ENCODE data around the gene PRKAB1.

The PRKAB1 gene

GRCh38 chr12:119669744-119670472 lies 2.0 kb downstream of the PRKAB1 start:
- DNase-seq (no peak), ATAC-seq (replicated peaks) (no peak)
- Mint-ChIP-seq H3K4me3 (peak overlapping the region; percentile 83 to 90), H3K27ac (peak overlapping the region; percentile 95), H3K4me1 (peaks cover 47 to 67% of the 10 kb centered on the region in 2 donors), H3K36me3 (peaks cover 57 to 58% of the 10 kb centered on the region in 2 donors), H3K9me3 (peaks cover 3 to 6% of the 10 kb centered on the region in 2 donors), H3K27me3 (no peaks in the 10 kb centered on the region)

- H3K27me3 Mint-ChIP-seq: no peaks in the 10 kb centered on the region
- DNase-seq: no peak
- no peak for ATAC-seq (replicated peaks)
- peaks cover 49 to 74% of the 10 kb centered on the region in 2 donors for H3K4me1 Mint-ChIP-seq
- peak overlapping the region; percentile 95 for H3K27ac Mint-ChIP-seq
- peaks cover 3 to 6% of the 10 kb centered on the region in 2 donors for H3K9me3 Mint-ChIP-seq
- peak overlapping the region; percentile 26 to 69 for H3K4me3 Mint-ChIP-seq
- peaks cover 64 to 68% of the 10 kb centered on the region in 2 donors for H3K36me3 Mint-ChIP-seq
Observed at GRCh38 chr12:119671070-119671469, 3.1 kb downstream of the PRKAB1 start.

GRCh38 chr12:119672194-119672593 lies 4.3 kb downstream of the PRKAB1 start:
- peaks cover 43 to 68% of the 10 kb centered on the region in 2 donors for H3K4me1 Mint-ChIP-seq
- peaks cover 3 to 6% of the 10 kb centered on the region in 2 donors for H3K9me3 Mint-ChIP-seq
- ATAC-seq (replicated peaks) (no peak), DNase-seq (no peak)
- H3K27ac Mint-ChIP-seq: peak overlapping the region; percentile 86
- no peaks in the 10 kb centered on the region for H3K27me3 Mint-ChIP-seq
- no peak overlapping the region for H3K4me3 Mint-ChIP-seq
- H3K36me3 Mint-ChIP-seq: peaks cover 75 to 79% of the 10 kb centered on the region in 2 donors

- peak overlapping the region; percentile 86 for H3K27ac Mint-ChIP-seq
- H3K4me1 Mint-ChIP-seq: peaks cover 41 to 65% of the 10 kb centered on the region in 2 donors
- H3K27me3 Mint-ChIP-seq: no peaks in the 10 kb centered on the region
- peak overlapping the region; percentile 56 to 68 for H3K4me3 Mint-ChIP-seq
- peaks cover 74 to 79% of the 10 kb centered on the region in 2 donors for H3K36me3 Mint-ChIP-seq
- ATAC-seq (replicated peaks) (peak; percentile 80 to 85), DNase-seq (peak; percentile 31)
- H3K9me3 Mint-ChIP-seq: peaks cover 3 to 6% of the 10 kb centered on the region in 2 donors
Observed at GRCh38 chr12:119673634-119674033, 5.7 kb downstream of the PRKAB1 start.

GRCh38 chr12:119674560-119674959 lies 6.6 kb downstream of the PRKAB1 start:
- peak overlapping the region in 1 of 2 donors; percentile 56 for H3K4me3 Mint-ChIP-seq
- H3K36me3 Mint-ChIP-seq: peaks cover 80 to 82% of the 10 kb centered on the region in 2 donors
- H3K9me3 Mint-ChIP-seq: peaks cover 3 to 6% of the 10 kb centered on the region in 2 donors
- H3K27me3 Mint-ChIP-seq: no peaks in the 10 kb centered on the region
- ATAC-seq (replicated peaks) (no peak), DNase-seq (no peak)
- peaks cover 42 to 64% of the 10 kb centered on the region in 2 donors for H3K4me1 Mint-ChIP-seq
- H3K27ac Mint-ChIP-seq: peak overlapping the region; percentile 86

GRCh38 chr12:119676022-119676421 lies 8.1 kb downstream of the PRKAB1 start:
- H3K4me1 Mint-ChIP-seq: peaks cover 34 to 60% of the 10 kb centered on the region in 2 donors
- H3K9me3 Mint-ChIP-seq: peaks cover 3 to 5% of the 10 kb centered on the region in 2 donors
- ATAC-seq (replicated peaks): no peak
- no peak overlapping the region for H3K4me3 Mint-ChIP-seq
- H3K27me3 Mint-ChIP-seq: no peaks in the 10 kb centered on the region
- no peak for DNase-seq
- peaks cover 80 to 81% of the 10 kb centered on the region in 2 donors for H3K36me3 Mint-ChIP-seq
- peak overlapping the region; percentile 77 for H3K27ac Mint-ChIP-seq

- Mint-ChIP-seq H3K27me3 (no peaks in the 10 kb centered on the region), H3K4me1 (peaks cover 30 to 60% of the 10 kb centered on the region in 2 donors), H3K4me3 (peak overlapping the region in 1 of 2 donors; percentile 26), H3K9me3 (no peaks in the 10 kb centered on the region), H3K36me3 (peaks cover 76 to 79% of the 10 kb centered on the region in 2 donors), H3K27ac (peak overlapping the region; percentile 77)
- DNase-seq (no peak), ATAC-seq (replicated peaks) (no peak)
Observed at GRCh38 chr12:119676573-119676972, 8.6 kb downstream of the PRKAB1 start.

GRCh38 chr12:119678459-119678858 lies 10.5 kb downstream of the PRKAB1 start:
- no peak overlapping the region for H3K4me3 Mint-ChIP-seq
- ATAC-seq (replicated peaks): no peak
- H3K36me3 Mint-ChIP-seq: peaks cover 69 to 75% of the 10 kb centered on the region in 2 donors
- H3K4me1 Mint-ChIP-seq: peaks cover 29 to 59% of the 10 kb centered on the region in 2 donors
- H3K27me3 Mint-ChIP-seq: no peaks in the 10 kb centered on the region
- no peak overlapping the region for H3K27ac Mint-ChIP-seq
- no peak for DNase-seq
- H3K9me3 Mint-ChIP-seq: no peaks in the 10 kb centered on the region

GRCh38 chr12:119679081-119679480 lies 11.1 kb downstream of the PRKAB1 start:
- peak overlapping the region; percentile 63 for H3K27ac Mint-ChIP-seq
- DNase-seq: no peak
- no peaks in the 10 kb centered on the region for H3K9me3 Mint-ChIP-seq
- peaks cover 26 to 57% of the 10 kb centered on the region in 2 donors for H3K4me1 Mint-ChIP-seq
- peaks cover 66 to 75% of the 10 kb centered on the region in 2 donors for H3K36me3 Mint-ChIP-seq
- no peaks in the 10 kb centered on the region for H3K27me3 Mint-ChIP-seq
- ATAC-seq (replicated peaks): no peak
- no peak overlapping the region for H3K4me3 Mint-ChIP-seq

GRCh38 chr12:119679490-119679889 lies 11.6 kb downstream of the PRKAB1 start:
- Mint-ChIP-seq H3K4me3 (no peak overlapping the region), H3K36me3 (peaks cover 62 to 74% of the 10 kb centered on the region in 2 donors), H3K4me1 (peaks cover 24 to 54% of the 10 kb centered on the region in 2 donors), H3K27ac (peak overlapping the region; percentile 80), H3K27me3 (no peaks in the 10 kb centered on the region), H3K9me3 (no peaks in the 10 kb centered on the region)
- no peak for DNase-seq
- no peak for ATAC-seq (replicated peaks)

GRCh38 chr12:119681111-119681510 lies 13.2 kb downstream of the PRKAB1 start:
- H3K4me1 Mint-ChIP-seq: peaks cover 22 to 52% of the 10 kb centered on the region in 2 donors
- H3K27ac Mint-ChIP-seq: peak overlapping the region; percentile 96
- ATAC-seq (replicated peaks): no peak
- DNase-seq: no peak
- H3K36me3 Mint-ChIP-seq: peaks cover 54 to 62% of the 10 kb centered on the region in 2 donors
- H3K27me3 Mint-ChIP-seq: no peaks in the 10 kb centered on the region
- H3K4me3 Mint-ChIP-seq: no peak overlapping the region
- H3K9me3 Mint-ChIP-seq: no peaks in the 10 kb centered on the region

- Mint-ChIP-seq H3K36me3 (peaks cover 48 to 61% of the 10 kb centered on the region in 2 donors), H3K27ac (peak overlapping the region; percentile 96), H3K27me3 (no peaks in the 10 kb centered on the region), H3K4me1 (peaks cover 26 to 50% of the 10 kb centered on the region in 2 donors), H3K4me3 (peak overlapping the region; percentile 72 to 76), H3K9me3 (no peaks in the 10 kb centered on the region)
- DNase-seq: peak; percentile 63
- ATAC-seq (replicated peaks): peak; percentile 92 to 93
Observed at GRCh38 chr12:119681728-119682638, 14.1 kb downstream of the PRKAB1 start.

- Mint-ChIP-seq H3K9me3 (no peaks in the 10 kb centered on the region), H3K27me3 (no peaks in the 10 kb centered on the region), H3K4me1 (peaks cover 26 to 50% of the 10 kb centered on the region in 2 donors), H3K4me3 (peak overlapping the region; percentile 21 to 76), H3K36me3 (peaks cover 45 to 61% of the 10 kb centered on the region in 2 donors), H3K27ac (peak overlapping the region; percentile 96)
- DNase-seq (no peak), ATAC-seq (replicated peaks) (peak; percentile 71 to 75)
Observed at GRCh38 chr12:119682639-119683252, 14.8 kb downstream of the PRKAB1 start.

GRCh38 chr12:119683413-119683812 lies 15.5 kb downstream of the PRKAB1 start:
- peak overlapping the region; percentile 69 for H3K27ac Mint-ChIP-seq
- H3K9me3 Mint-ChIP-seq: no peaks in the 10 kb centered on the region
- DNase-seq (no peak), ATAC-seq (replicated peaks) (no peak)
- no peaks in the 10 kb centered on the region for H3K27me3 Mint-ChIP-seq
- peaks cover 41 to 59% of the 10 kb centered on the region in 2 donors for H3K36me3 Mint-ChIP-seq
- peaks cover 26 to 50% of the 10 kb centered on the region in 2 donors for H3K4me1 Mint-ChIP-seq
- no peak overlapping the region for H3K4me3 Mint-ChIP-seq

Data from stimulated activated naive B cell treated with anti-CD40 and anti-IgM and Interleukin-4, amounts not matched to agents 10 μg/mL and 1 μg/mL and 100 μg/mL, for 72 hours (primary cell).